ENCODE measurements around the gene POLN.
"Not testable (repeated sequence)": the region's sequence is repeated elsewhere in the genome, so short reads cannot be mapped to it uniquely, and the experiment has no call there.

The POLN gene

GRCh38 chr4:2275044-2275397 lies 33.1 kb upstream of the POLN start:
- DNase-seq: not testable (repeated sequence)

DNA sequence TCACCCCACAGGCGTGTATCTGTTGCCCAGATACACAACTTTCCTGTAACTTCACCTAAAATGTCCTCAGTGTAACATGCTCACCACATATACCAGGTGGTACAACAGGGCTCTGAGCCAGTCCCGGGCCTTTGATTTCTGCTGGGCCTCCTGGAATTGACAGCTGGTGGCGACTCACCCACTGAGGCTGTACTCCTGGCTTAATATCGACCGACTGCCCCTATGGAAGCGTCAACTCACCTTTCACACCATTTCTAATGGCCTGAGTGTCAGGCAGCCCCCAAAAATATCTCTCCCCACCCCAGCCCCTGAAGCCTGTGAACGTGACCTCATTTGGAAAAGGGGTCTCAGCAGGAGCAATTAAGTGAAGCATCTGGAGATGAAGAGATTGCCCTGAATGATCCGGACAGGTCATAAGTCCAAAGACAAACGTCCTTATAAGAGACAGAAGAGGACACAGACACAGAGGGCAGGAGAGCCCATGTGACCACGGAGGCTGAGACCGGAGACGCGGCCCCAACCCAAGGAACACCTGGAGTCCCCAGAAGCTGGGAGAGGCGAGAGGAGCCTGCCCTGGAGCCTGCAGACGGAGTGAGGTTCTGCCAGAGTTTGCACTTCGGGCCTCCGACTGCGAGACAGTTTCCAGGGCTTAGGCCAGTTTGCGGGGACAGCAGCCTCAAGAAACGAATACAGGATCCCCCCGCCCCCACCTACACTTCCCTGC lies 32.6 kb upstream of the POLN start:
- no peak for DNase-seq

- no peak for DNase-seq
These were observed 31.9 kb upstream of the POLN start for GRCh38 chr4:2273657-2274319.

DNA sequence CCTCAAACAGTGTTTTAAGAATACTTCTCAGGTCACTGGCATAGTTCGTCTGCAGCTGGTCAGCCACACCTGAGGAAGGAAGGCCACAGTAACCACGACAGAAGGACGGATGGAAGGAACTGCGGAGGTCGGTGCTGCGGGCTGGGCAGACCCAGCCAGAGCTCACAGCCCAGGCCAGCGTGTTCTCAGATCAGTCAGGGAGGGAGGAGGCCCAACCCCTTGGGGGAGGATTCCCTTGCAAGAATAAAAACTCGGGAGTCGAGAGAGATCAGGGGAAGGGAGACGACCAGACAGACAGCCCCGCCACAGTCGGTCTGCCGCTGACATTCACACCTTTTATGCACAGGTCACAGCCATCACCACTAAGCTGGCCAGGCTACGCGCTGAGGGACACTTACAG lies 31.3 kb upstream of the POLN start:
- DNase-seq: no peak

- DNase-seq: no peak
These were observed 30.9 kb upstream of the POLN start for GRCh38 chr4:2272828-2273120.

DNA sequence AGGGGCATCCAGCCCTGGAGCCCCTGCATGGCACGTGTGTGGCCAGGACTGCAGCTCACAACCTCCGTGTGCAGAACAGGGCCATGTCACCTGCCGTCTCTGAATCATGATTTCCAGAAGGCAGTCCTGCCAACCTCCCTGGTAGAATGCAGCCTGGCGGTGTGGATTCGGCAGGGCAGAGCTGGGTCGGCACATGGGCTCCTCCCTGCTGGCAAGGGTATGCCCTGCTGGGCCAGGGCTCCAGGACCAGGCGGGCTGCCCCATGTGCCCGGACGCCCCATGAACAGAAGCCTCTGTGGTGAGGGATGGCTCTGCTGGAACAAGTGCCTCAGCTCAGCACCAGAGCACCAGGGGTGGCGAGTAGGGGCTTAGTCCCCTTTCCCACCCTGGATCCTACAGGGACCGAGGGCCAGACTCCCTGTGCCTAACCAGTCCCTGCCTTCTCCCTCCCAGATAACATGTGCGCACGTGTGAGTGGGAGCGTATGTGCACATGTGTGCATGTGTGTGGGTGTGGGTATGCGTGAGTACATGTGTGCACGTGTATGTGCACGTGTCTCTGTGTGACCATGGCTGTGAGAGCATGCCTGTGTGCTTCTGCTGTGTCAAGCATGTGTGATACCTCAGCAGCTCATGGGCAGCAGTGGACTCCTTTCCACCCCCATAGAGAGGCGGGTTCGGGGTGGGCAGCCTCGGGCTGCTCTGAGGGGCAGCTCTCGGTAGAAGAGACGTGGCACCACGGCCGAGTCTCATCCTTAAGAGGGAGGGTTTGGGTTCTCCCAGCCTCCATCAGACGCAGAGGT lies 30.3 kb upstream of the POLN start:
- DNase-seq: no peak

DNA sequence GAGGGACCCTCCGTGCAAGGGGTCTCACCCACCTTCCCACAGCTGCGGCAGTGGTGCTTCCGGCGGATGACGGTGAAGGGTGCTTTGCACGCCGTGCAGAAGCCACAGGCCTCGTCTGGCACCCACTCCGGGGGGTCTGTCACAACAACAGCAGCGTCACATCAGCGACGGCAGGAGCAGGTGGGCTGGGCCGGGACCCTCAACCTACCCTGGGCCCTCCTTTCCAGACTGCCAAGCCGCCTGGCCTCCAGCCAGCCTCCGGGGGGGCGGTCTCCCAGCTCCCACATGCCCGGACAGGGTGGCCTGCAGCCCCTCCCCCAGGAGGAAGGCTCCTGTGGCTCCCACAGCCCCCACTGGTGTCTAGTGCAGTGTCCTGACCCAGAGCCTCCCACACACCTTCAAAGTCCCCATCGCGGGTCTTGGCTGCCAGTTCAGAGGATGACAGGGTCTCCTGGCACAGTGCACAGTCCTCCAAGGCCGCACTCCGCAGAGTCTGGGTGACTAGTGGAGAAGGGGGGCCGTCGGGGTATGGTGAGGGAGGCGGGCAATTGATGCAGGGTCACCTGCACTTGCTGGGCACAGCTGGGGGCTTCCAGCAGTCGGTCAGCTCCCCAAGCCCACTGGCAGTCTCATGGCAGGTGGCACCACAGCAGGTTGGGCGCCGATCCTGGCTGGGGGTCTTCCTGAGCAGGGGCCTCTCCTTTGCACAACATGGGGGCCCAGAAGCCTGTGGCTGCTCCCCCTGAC lies 29.5 kb upstream of the POLN start:
- no peak for DNase-seq

GRCh38 chr4:2270341-2271165 lies 28.6 kb upstream of the POLN start:
- no peak for DNase-seq

- no peak for DNase-seq
These were observed 27.8 kb upstream of the POLN start for GRCh38 chr4:2269618-2270163.

DNA sequence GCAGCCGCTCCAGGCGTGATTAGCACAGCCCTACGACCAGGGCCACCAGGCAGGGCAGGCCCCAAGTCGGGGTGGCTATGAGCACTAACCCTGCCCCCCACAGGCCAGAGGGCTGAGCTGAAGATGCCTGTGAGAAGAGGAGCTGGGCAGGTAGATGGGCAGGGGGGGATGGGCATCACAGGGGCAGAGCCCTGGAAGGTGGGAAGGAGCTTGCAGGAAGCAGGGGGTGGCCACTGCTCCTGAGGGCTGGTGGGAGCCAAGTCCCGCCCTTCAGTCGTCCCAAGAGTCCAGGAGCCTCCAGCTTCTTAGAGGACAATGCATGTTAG lies 27.2 kb upstream of the POLN start:
- no peak for DNase-seq

GRCh38 chr4:2268357-2269205 lies 26.7 kb upstream of the POLN start:
- DNase-seq: no peak

- DNase-seq: no peak
These were observed 25.9 kb upstream of the POLN start for GRCh38 chr4:2267841-2268240.

- DNase-seq: no peak
These were observed 25.4 kb upstream of the POLN start for GRCh38 chr4:2267320-2267811.

DNA sequence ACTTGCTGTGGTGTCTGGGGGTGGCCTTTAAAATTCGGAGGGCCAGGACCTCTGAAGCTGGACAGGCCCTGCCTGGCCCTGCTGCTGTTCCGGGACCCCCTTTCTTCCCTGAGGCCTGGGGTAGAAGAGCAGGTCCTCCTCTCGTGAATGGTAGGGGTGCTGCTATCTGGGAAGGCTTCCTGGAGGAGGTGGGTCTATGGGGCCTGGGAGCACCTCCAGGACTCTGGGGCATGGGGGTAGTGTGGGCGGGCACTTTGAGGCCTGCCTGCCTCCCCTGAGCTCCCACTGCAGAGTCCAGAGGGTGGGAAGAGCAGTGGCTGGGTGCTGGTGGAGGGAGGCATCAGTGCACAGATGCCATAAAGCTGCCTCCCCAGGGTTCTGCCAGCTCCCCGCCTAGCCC lies 24.9 kb upstream of the POLN start:
- no peak for DNase-seq

GRCh38 chr4:2266181-2266580 lies 24.3 kb upstream of the POLN start:
- DNase-seq: no peak

DNA sequence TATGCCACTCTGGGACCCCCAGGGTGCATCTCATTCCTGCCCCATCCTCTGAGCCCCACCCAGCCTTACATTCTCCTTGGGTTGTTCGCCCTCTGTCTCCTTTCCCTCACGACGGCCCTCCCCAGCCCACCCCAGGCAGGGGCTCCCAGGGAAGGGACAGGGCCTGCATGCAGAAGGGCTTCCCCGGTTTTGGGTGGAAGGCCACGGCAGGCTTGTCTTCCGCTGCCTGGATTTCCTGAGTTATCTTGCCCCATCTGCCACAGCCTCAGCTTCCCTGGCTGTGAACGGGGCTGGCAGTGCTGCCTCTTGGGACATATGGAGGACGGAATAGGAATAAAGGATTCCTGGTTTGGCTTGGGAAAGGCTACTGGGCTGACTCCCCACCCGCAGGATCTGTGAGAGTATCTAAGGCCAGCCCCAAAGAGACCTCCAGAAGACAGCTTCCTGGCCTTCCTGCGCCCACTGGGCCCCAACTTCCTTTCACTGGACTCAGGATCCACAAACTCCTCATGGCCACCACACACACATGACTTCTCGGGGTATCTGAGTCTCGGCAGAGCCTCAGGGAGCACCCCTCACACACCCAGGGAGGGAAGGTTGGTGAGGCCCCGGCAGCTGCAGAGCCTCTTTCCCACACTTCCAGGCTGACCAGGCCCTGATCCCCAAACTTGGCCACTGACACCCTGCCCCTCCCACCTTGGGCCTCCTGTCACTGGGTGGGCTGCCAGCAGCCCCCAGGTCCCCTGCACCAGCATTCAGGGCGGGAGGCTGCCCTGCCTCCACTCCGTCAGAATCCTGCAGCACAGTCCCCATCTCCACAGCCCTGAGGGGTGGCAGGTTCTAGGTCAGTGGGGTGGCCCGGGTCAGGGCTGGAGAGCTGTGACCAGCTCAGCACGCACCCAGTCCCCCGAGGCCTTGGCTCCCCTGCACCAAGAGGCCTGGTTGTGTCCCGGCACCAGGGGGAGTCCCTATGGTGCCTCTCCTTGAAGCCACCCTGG lies 23.5 kb upstream of the POLN start:
- no peak for DNase-seq

GRCh38 chr4:2264481-2265041 lies 22.6 kb upstream of the POLN start:
- DNase-seq: no peak

DNA sequence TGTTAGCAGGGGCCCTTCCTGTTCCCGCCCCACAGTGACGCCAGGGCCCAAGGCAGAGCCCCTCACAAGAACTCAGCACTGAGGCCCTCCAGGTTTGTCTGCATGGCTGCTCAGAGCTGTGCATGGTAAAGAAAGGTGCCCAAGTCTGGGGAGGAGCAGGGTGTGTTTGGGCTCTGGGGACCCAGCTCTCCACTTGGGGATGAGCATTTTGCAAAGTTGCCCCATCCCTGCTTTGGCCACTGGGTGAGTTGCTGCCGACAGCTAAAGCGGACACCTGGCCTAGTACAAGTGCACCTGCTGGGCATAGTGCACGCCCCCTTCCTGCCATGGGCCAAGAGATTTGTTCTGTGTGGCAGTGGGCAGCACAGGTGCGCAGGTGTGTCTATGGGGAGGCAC lies 22.0 kb upstream of the POLN start:
- no peak for DNase-seq

- DNase-seq: no peak
These were observed 21.0 kb upstream of the POLN start for GRCh38 chr4:2262944-2263250.
